Measurements from ENCODE around the gene HNRNPK. TPM values are rescaled to one million over a fixed set of nuclear protein-coding genes. Genes with fewer than 3 reads are reported as not detected.

HNRNPK gene
- total RNA-seq (100 to 1,000 TPM; 459 to 671 (median 508) TPM), total RNA-seq (621 to 1,296 (median 759) reads per million in 29 experiments)
- total RNA-seq (2013) = 484 TPM

- ATAC-seq (replicated peaks in 1 of 4) = peak; percentile 83 to 85 (median 83)
- Mint-ChIP-seq H3K27me3 (no peaks in the 10 kb centered on the region), H3K4me1 (peaks cover 47 to 56% (median 52%) of the 10 kb centered on the region in 3 donors), H3K36me3 (peaks cover 41% of the 10 kb centered on the region), H3K27ac (peak within 1 kb of the TSS; percentile 96 to 100), H3K4me3 (peak within 1 kb of the TSS; percentile 96 to 100 (median 99)), H3K9me3 (no peaks in the 10 kb centered on the region)
- peak within 1 kb of the TSS; percentile 99 to 100 for H3K4me3 ChIP-seq (ENCODE audit: control insufficient read depth in 1 of 2, extremely low read depth in 1 of 2, low read length in 1 of 2)
- WGBS (ENCODE audit: insufficient coverage) = under 1% methylated on average over 51 of the region's 57 CpGs
- no peaks in the 10 kb centered on the region for H3K27me3 ChIP-seq (replicated peaks in 1 of 2; ENCODE audit: control insufficient read depth in 2 of 2, extremely low read depth in 1 of 2, insufficient read depth in 2 of 2, low read length in 1 of 2)
- ChIA-PET CTCF (interaction anchor here in 1 of 2 donors (1.0 to 1.2 kb wide), 2 partner anchors 12 to 58 kb away, joined by 3 to 4 read pairs; partner anchors contain the start of gene KIF27), POLR2A (interaction anchor here (0.7 to 1.1 kb wide), 2 partner anchors 272 to 324 kb away, joined by 5 to 8 read pairs; partner anchors contain the start of gene UBQLN1 (in 1 of the 2))
- H3K9me3 ChIP-seq = no peaks in the 10 kb centered on the region
- DNase-seq = peak; percentile 96 to 100 (median 99)
- H3K27ac ChIP-seq (ENCODE audit: low read length) = peak within 1 kb of the TSS; percentile 100
- peaks cover 4 to 29% of the 10 kb centered on the region in 2 donors for H3K36me3 ChIP-seq (ENCODE audit: control insufficient read depth in 2 of 2, extremely low read depth in 1 of 2, insufficient read depth in 1 of 2, low read length in 1 of 2)
- peaks cover 13 to 29% of the 10 kb centered on the region in 2 experiments for H3K4me1 ChIP-seq (ENCODE audit: control insufficient read depth in 1 of 2, extremely low read depth in 1 of 2, insufficient read depth in 2 of 2, low read length in 2 of 2)
These were observed at the start of gene HNRNPK for GRCh38 chr9:83979812-83980394. Gene HNRNPK (minus strand): TSS chr9:83980215. CDS start chr9:83978252, 1,963 bp downstream.

DNA sequence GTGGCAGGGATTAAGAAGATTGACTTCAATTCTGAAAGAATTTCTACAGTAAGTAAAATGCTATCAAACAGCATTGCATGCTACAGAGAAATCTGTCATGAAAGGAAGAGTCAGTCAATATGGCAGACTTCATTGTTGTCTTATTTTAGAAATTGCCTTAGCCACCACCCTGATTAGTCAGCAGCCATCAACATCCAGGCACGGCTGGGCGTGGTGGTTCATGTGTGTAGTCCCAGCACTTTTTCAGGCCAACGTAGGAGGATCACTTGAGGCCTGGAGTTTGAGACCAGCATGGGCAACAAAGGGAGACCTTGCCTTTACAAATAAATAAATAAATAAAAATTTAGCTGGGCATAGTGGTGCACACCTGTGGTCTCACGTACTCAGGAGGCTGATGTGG, 47.2 kb upstream of the HNRNPK start:
- no peaks in the 10 kb centered on the region for H3K36me3 Mint-ChIP-seq
- ATAC-seq (replicated peaks in 1 of 4) (no peak), DNase-seq (no peak)
- H3K27me3 ChIP-seq (replicated peaks in 1 of 2; ENCODE audit: control insufficient read depth in 2 of 2, extremely low read depth in 1 of 2, insufficient read depth in 2 of 2, low read length in 1 of 2) = peaks cover 0 to 5% of the 10 kb centered on the region in 2 experiments
- H3K27me3 Mint-ChIP-seq = peaks cover 7 to 13% of the 10 kb centered on the region in 2 donors
- no peaks in the 10 kb centered on the region for H3K4me1 ChIP-seq (ENCODE audit: control insufficient read depth in 1 of 2, extremely low read depth in 1 of 2, insufficient read depth in 2 of 2, low read length in 2 of 2)
- no peak overlapping the region for H3K27ac Mint-ChIP-seq
- H3K4me3 ChIP-seq (ENCODE audit: control insufficient read depth in 1 of 2, extremely low read depth in 1 of 2, low read length in 1 of 2) = no peak overlapping the region
- H3K4me1 Mint-ChIP-seq = no peaks in the 10 kb centered on the region
- no peaks in the 10 kb centered on the region for H3K9me3 ChIP-seq
- no peaks in the 10 kb centered on the region for H3K36me3 ChIP-seq (ENCODE audit: control insufficient read depth in 2 of 2, extremely low read depth in 1 of 2, insufficient read depth in 1 of 2, low read length in 1 of 2)
- POLR2A ChIA-PET = no interaction called here
- 83% methylated on average over 2 of the region's 4 CpGs for WGBS (ENCODE audit: insufficient coverage)
- CTCF ChIA-PET = interaction anchor here in 1 of 2 donors (0.6 kb wide), 1 partner anchor 1861 kb away, joined by 5 read pairs; no protein-coding TSS in a partner anchor
- H3K9me3 Mint-ChIP-seq = no peaks in the 10 kb centered on the region
- H3K4me3 Mint-ChIP-seq = no peak overlapping the region
- no peak overlapping the region for H3K27ac ChIP-seq (ENCODE audit: low read length)

- no peak for DNase-seq
- no peak overlapping the region for H3K4me3 Mint-ChIP-seq
- H3K27ac Mint-ChIP-seq = no peak overlapping the region
- Histone ChIP-seq H3K27me3 (replicated peaks in 1 of 2; ENCODE audit: control insufficient read depth in 2 of 2, extremely low read depth in 1 of 2, insufficient read depth in 2 of 2, low read length in 1 of 2) (peaks cover 0 to 5% of the 10 kb centered on the region in 2 experiments), H3K36me3 (ENCODE audit: control insufficient read depth in 2 of 2, extremely low read depth in 1 of 2, insufficient read depth in 1 of 2, low read length in 1 of 2) (no peaks in the 10 kb centered on the region), H3K4me3 (ENCODE audit: control insufficient read depth in 1 of 2, extremely low read depth in 1 of 2, low read length in 1 of 2) (no peak overlapping the region), H3K9me3 (no peaks in the 10 kb centered on the region), H3K4me1 (ENCODE audit: control insufficient read depth in 1 of 2, extremely low read depth in 1 of 2, insufficient read depth in 2 of 2, low read length in 2 of 2) (no peaks in the 10 kb centered on the region), H3K27ac (ENCODE audit: low read length) (no peak overlapping the region)
- peaks cover 7 to 13% of the 10 kb centered on the region in 2 donors for H3K27me3 Mint-ChIP-seq
- no peaks in the 10 kb centered on the region for H3K9me3 Mint-ChIP-seq
- ChIA-PET POLR2A (no interaction called here), CTCF (no interaction called here)
- no peak for ATAC-seq (replicated peaks in 1 of 4)
- H3K4me1 Mint-ChIP-seq = no peaks in the 10 kb centered on the region
- WGBS (ENCODE audit: insufficient coverage) = no CpG with 5 or more reads among the region's 4 CpGs
- H3K36me3 Mint-ChIP-seq = no peaks in the 10 kb centered on the region
These were observed 44.1 kb upstream of the HNRNPK start for GRCh38 chr9:84024041-84024575.

DNA sequence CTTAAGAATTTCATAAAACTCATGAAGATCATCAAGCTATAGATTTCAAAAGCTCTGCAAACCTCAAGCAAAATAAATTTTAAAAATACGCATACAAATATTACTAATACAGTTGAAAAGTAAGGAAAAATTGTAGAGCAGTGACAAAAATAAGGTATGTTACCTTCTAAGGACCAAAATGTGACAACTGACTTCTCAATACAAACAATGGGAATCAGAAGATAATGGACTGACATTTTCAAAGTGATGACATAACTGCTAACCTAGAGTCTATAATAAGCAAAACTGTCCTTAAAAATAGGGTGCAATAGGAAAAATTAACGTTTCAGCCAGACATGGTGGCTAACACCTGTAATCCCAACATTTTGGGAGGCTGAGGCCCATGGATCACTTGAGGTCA, 27.6 kb upstream of the HNRNPK start:
- ChIA-PET POLR2A (no interaction called here), CTCF (no interaction called here)
- Histone ChIP-seq H3K4me1 (ENCODE audit: control insufficient read depth in 1 of 2, extremely low read depth in 1 of 2, insufficient read depth in 2 of 2, low read length in 2 of 2) (peaks cover 0 to 3% of the 10 kb centered on the region in 2 experiments), H3K27ac (ENCODE audit: low read length) (no peak overlapping the region), H3K27me3 (replicated peaks in 1 of 2; ENCODE audit: control insufficient read depth in 2 of 2, extremely low read depth in 1 of 2, insufficient read depth in 2 of 2, low read length in 1 of 2) (no peaks in the 10 kb centered on the region), H3K4me3 (ENCODE audit: control insufficient read depth in 1 of 2, extremely low read depth in 1 of 2, low read length in 1 of 2) (no peak overlapping the region), H3K9me3 (no peaks in the 10 kb centered on the region), H3K36me3 (ENCODE audit: control insufficient read depth in 2 of 2, extremely low read depth in 1 of 2, insufficient read depth in 1 of 2, low read length in 1 of 2) (no peaks in the 10 kb centered on the region)
- H3K36me3 Mint-ChIP-seq = peaks cover 3% of the 10 kb centered on the region
- DNase-seq = no peak
- no peak for ATAC-seq (replicated peaks in 1 of 4)
- H3K27ac Mint-ChIP-seq = no peak overlapping the region
- no peaks in the 10 kb centered on the region for H3K27me3 Mint-ChIP-seq
- H3K4me1 Mint-ChIP-seq = no peaks in the 10 kb centered on the region
- 83% methylated on average over 1 of the region's 2 CpGs for WGBS (ENCODE audit: insufficient coverage)
- no peaks in the 10 kb centered on the region for H3K9me3 Mint-ChIP-seq
- H3K4me3 Mint-ChIP-seq = no peak overlapping the region

GRCh38 chr9:84003246-84003645, 23.2 kb upstream of the HNRNPK start:
- H3K4me3 Mint-ChIP-seq = no peak overlapping the region
- ChIA-PET POLR2A (interaction anchor here in 1 of 2 donors (0.7 kb wide), 1 partner anchor 789 kb away, joined by 8 read pairs; no protein-coding TSS in a partner anchor), CTCF (interaction anchor here in 1 of 2 donors (0.8 kb wide), 1 partner anchor 169 kb away, joined by 3 read pairs; no protein-coding TSS in a partner anchor)
- WGBS (ENCODE audit: insufficient coverage) = no CpG with 5 or more reads among the region's 3 CpGs
- ATAC-seq (replicated peaks in 1 of 4) (no peak), DNase-seq (no peak)
- Histone ChIP-seq H3K9me3 (no peaks in the 10 kb centered on the region), H3K27me3 (replicated peaks in 1 of 2; ENCODE audit: control insufficient read depth in 2 of 2, extremely low read depth in 1 of 2, insufficient read depth in 2 of 2, low read length in 1 of 2) (no peaks in the 10 kb centered on the region), H3K36me3 (ENCODE audit: control insufficient read depth in 2 of 2, extremely low read depth in 1 of 2, insufficient read depth in 1 of 2, low read length in 1 of 2) (peaks cover 0 to 6% of the 10 kb centered on the region in 2 donors), H3K4me1 (ENCODE audit: control insufficient read depth in 1 of 2, extremely low read depth in 1 of 2, insufficient read depth in 2 of 2, low read length in 2 of 2) (peaks cover 2 to 3% of the 10 kb centered on the region in 2 experiments), H3K27ac (ENCODE audit: low read length) (no peak overlapping the region), H3K4me3 (ENCODE audit: control insufficient read depth in 1 of 2, extremely low read depth in 1 of 2, low read length in 1 of 2) (no peak overlapping the region)
- H3K4me1 Mint-ChIP-seq = peaks cover 11 to 13% (median 11%) of the 10 kb centered on the region in 3 donors
- peak overlapping the region in 1 of 2 donors; percentile 34 for H3K27ac Mint-ChIP-seq
- peaks cover 11% of the 10 kb centered on the region for H3K36me3 Mint-ChIP-seq
- no peaks in the 10 kb centered on the region for H3K9me3 Mint-ChIP-seq
- H3K27me3 Mint-ChIP-seq = no peaks in the 10 kb centered on the region

- no peak overlapping the region for H3K27ac ChIP-seq (ENCODE audit: low read length)
These were observed 22.3 kb upstream of the HNRNPK start for GRCh38 chr9:84002344-84002743.

More at GRCh38 chr9:84002344-84002743, 22.3 kb upstream of the HNRNPK start:
- Mint-ChIP-seq H3K4me3 (no peak overlapping the region), H3K9me3 (no peaks in the 10 kb centered on the region), H3K4me1 (peaks cover 11 to 13% (median 11%) of the 10 kb centered on the region in 3 donors), H3K27ac (peak overlapping the region; percentile 46 to 58), H3K36me3 (peaks cover 10% of the 10 kb centered on the region), H3K27me3 (no peaks in the 10 kb centered on the region)
- Histone ChIP-seq H3K4me1 (ENCODE audit: control insufficient read depth in 1 of 2, extremely low read depth in 1 of 2, insufficient read depth in 2 of 2, low read length in 2 of 2) (peaks cover 2 to 3% of the 10 kb centered on the region in 2 experiments), H3K9me3 (no peaks in the 10 kb centered on the region), H3K27me3 (replicated peaks in 1 of 2; ENCODE audit: control insufficient read depth in 2 of 2, extremely low read depth in 1 of 2, insufficient read depth in 2 of 2, low read length in 1 of 2) (no peaks in the 10 kb centered on the region), H3K4me3 (ENCODE audit: control insufficient read depth in 1 of 2, extremely low read depth in 1 of 2, low read length in 1 of 2) (no peak overlapping the region), H3K36me3 (ENCODE audit: control insufficient read depth in 2 of 2, extremely low read depth in 1 of 2, insufficient read depth in 1 of 2, low read length in 1 of 2) (peaks cover 0 to 6% of the 10 kb centered on the region in 2 donors)
- DNase-seq (peak in 1 of 35 experiments; percentile 29), ATAC-seq (replicated peaks in 1 of 4) (peak in 1 of 4 experiments; percentile 63)
- POLR2A ChIA-PET = interaction anchor here in 1 of 2 donors (0.6 to 0.7 kb wide), 2 partner anchors 81 to 118 kb away, joined by 6 read pairs; no protein-coding TSS in a partner anchor
- CTCF ChIA-PET = interaction anchor here in 1 of 2 donors (0.6 kb wide), 1 partner anchor 19 kb away, joined by 3 read pairs; no protein-coding TSS in a partner anchor

Measured in T-cell (primary cell).